ENCODE results near the gene AJAP1. TPM values are rescaled to one million over a fixed set of nuclear protein-coding genes. Genes with fewer than 3 reads are reported as not detected.

AJAP1 gene
- total and polyA plus RNA-seq, 4 donors = 12.3 to 28.7 (median 26.4) TPM

GRCh38 chr1:4752059-4752458 lies 97.7 kb downstream of the AJAP1 start:
- H3K9me3 ChIP-seq (ENCODE audit: control insufficient read depth, insufficient read depth, low read length) = no peaks in the 10 kb centered on the region
- no peak overlapping the region for H3K4me3 ChIP-seq (ENCODE audit: low read depth, low read length)
- no peaks in the 10 kb centered on the region for H3K27me3 ChIP-seq (ENCODE audit: control insufficient read depth, insufficient read depth, low read length)
- WGBS (ENCODE audit: insufficient coverage) = 46% methylated on average over 4 of the region's 4 CpGs
- no peak for DNase-seq (ENCODE audit: low read depth in 4 of 6, low spot score in 6 of 6)
- no peak overlapping the region for H3K27ac ChIP-seq (ENCODE audit: low read depth, low read length)
- peaks cover 6% of the 10 kb centered on the region for H3K36me3 ChIP-seq (ENCODE audit: control insufficient read depth, insufficient read depth, low read length)
- peaks cover 45% of the 10 kb centered on the region for H3K4me1 ChIP-seq (ENCODE audit: control insufficient read depth, insufficient read depth, low read length)

- DNase-seq (ENCODE audit: low read depth in 4 of 6, low spot score in 6 of 6) = no peak
- Histone ChIP-seq H3K4me1 (ENCODE audit: control insufficient read depth, insufficient read depth, low read length) (peaks cover 40% of the 10 kb centered on the region), H3K36me3 (ENCODE audit: control insufficient read depth, insufficient read depth, low read length) (peaks cover 8% of the 10 kb centered on the region), H3K9me3 (ENCODE audit: control insufficient read depth, insufficient read depth, low read length) (no peaks in the 10 kb centered on the region), H3K27me3 (ENCODE audit: control insufficient read depth, insufficient read depth, low read length) (no peaks in the 10 kb centered on the region), H3K27ac (ENCODE audit: low read depth, low read length) (no peak overlapping the region), H3K4me3 (ENCODE audit: low read depth, low read length) (no peak overlapping the region)
- WGBS (ENCODE audit: insufficient coverage) = 60% methylated on average over 2 of the region's 2 CpGs
These were observed 100.4 kb downstream of the AJAP1 start for GRCh38 chr1:4754816-4755215.

GRCh38 chr1:4755301-4755845 lies 101.0 kb downstream of the AJAP1 start:
- no peaks in the 10 kb centered on the region for H3K9me3 ChIP-seq (ENCODE audit: control insufficient read depth, insufficient read depth, low read length)
- H3K27ac ChIP-seq (ENCODE audit: low read depth, low read length) = no peak overlapping the region
- no peak overlapping the region for H3K4me3 ChIP-seq (ENCODE audit: low read depth, low read length)
- peak in 2 of 6 donors; percentile 16 to 37 for DNase-seq (ENCODE audit: low read depth in 4 of 6, low spot score in 6 of 6)
- H3K27me3 ChIP-seq (ENCODE audit: control insufficient read depth, insufficient read depth, low read length) = no peaks in the 10 kb centered on the region
- peaks cover 10% of the 10 kb centered on the region for H3K36me3 ChIP-seq (ENCODE audit: control insufficient read depth, insufficient read depth, low read length)
- peaks cover 41% of the 10 kb centered on the region for H3K4me1 ChIP-seq (ENCODE audit: control insufficient read depth, insufficient read depth, low read length)
- WGBS (ENCODE audit: insufficient coverage) = 35% methylated on average over 5 of the region's 8 CpGs

- H3K27me3 ChIP-seq (ENCODE audit: control insufficient read depth, insufficient read depth, low read length) = no peaks in the 10 kb centered on the region
- peaks cover 40% of the 10 kb centered on the region for H3K4me1 ChIP-seq (ENCODE audit: control insufficient read depth, insufficient read depth, low read length)
- no peak for DNase-seq (ENCODE audit: low read depth in 4 of 6, low spot score in 6 of 6)
- no peaks in the 10 kb centered on the region for H3K9me3 ChIP-seq (ENCODE audit: control insufficient read depth, insufficient read depth, low read length)
- H3K27ac ChIP-seq (ENCODE audit: low read depth, low read length) = no peak overlapping the region
- H3K4me3 ChIP-seq (ENCODE audit: low read depth, low read length) = no peak overlapping the region
- 77% methylated on average over 8 of the region's 8 CpGs for WGBS (ENCODE audit: insufficient coverage)
- H3K36me3 ChIP-seq (ENCODE audit: control insufficient read depth, insufficient read depth, low read length) = peaks cover 13% of the 10 kb centered on the region
These were observed 101.6 kb downstream of the AJAP1 start for GRCh38 chr1:4755864-4756504.

- H3K27ac ChIP-seq (ENCODE audit: low read depth, low read length) = no peak overlapping the region
- H3K27me3 ChIP-seq (ENCODE audit: control insufficient read depth, insufficient read depth, low read length) = no peaks in the 10 kb centered on the region
- H3K4me3 ChIP-seq (ENCODE audit: low read depth, low read length) = no peak overlapping the region
- WGBS (ENCODE audit: insufficient coverage) = 75% methylated on average over 7 of the region's 10 CpGs
- H3K4me1 ChIP-seq (ENCODE audit: control insufficient read depth, insufficient read depth, low read length) = peaks cover 31% of the 10 kb centered on the region
- peaks cover 11% of the 10 kb centered on the region for H3K36me3 ChIP-seq (ENCODE audit: control insufficient read depth, insufficient read depth, low read length)
- H3K9me3 ChIP-seq (ENCODE audit: control insufficient read depth, insufficient read depth, low read length) = no peaks in the 10 kb centered on the region
- no peak for DNase-seq (ENCODE audit: low read depth in 4 of 6, low spot score in 6 of 6)
These were observed 102.6 kb downstream of the AJAP1 start for GRCh38 chr1:4756851-4757580.

GRCh38 chr1:4759671-4760070 lies 105.3 kb downstream of the AJAP1 start:
- Histone ChIP-seq H3K9me3 (ENCODE audit: control insufficient read depth, insufficient read depth, low read length) (no peaks in the 10 kb centered on the region), H3K27me3 (ENCODE audit: control insufficient read depth, insufficient read depth, low read length) (no peaks in the 10 kb centered on the region), H3K36me3 (ENCODE audit: control insufficient read depth, insufficient read depth, low read length) (peaks cover 11% of the 10 kb centered on the region), H3K27ac (ENCODE audit: low read depth, low read length) (no peak overlapping the region), H3K4me3 (ENCODE audit: low read depth, low read length) (no peak overlapping the region), H3K4me1 (ENCODE audit: control insufficient read depth, insufficient read depth, low read length) (peaks cover 24% of the 10 kb centered on the region)
- DNase-seq (ENCODE audit: low read depth in 4 of 6, low spot score in 6 of 6) = no peak
- WGBS (ENCODE audit: insufficient coverage) = 83% methylated on average over 6 of the region's 8 CpGs

GRCh38 chr1:4760088-4760487 lies 105.7 kb downstream of the AJAP1 start:
- H3K9me3 ChIP-seq (ENCODE audit: control insufficient read depth, insufficient read depth, low read length) = no peaks in the 10 kb centered on the region
- no peaks in the 10 kb centered on the region for H3K27me3 ChIP-seq (ENCODE audit: control insufficient read depth, insufficient read depth, low read length)
- DNase-seq (ENCODE audit: low read depth in 4 of 6, low spot score in 6 of 6) = no peak
- H3K4me1 ChIP-seq (ENCODE audit: control insufficient read depth, insufficient read depth, low read length) = peaks cover 20% of the 10 kb centered on the region
- peaks cover 11% of the 10 kb centered on the region for H3K36me3 ChIP-seq (ENCODE audit: control insufficient read depth, insufficient read depth, low read length)
- no peak overlapping the region for H3K27ac ChIP-seq (ENCODE audit: low read depth, low read length)
- no peak overlapping the region for H3K4me3 ChIP-seq (ENCODE audit: low read depth, low read length)
- WGBS (ENCODE audit: insufficient coverage) = 82% methylated on average over 5 of the region's 5 CpGs

- H3K4me1 ChIP-seq (ENCODE audit: control insufficient read depth, insufficient read depth, low read length) = peaks cover 13% of the 10 kb centered on the region
- H3K27ac ChIP-seq (ENCODE audit: low read depth, low read length) = no peak overlapping the region
- no peak for DNase-seq (ENCODE audit: low read depth in 4 of 6, low spot score in 6 of 6)
- H3K36me3 ChIP-seq (ENCODE audit: control insufficient read depth, insufficient read depth, low read length) = peaks cover 11% of the 10 kb centered on the region
- no peaks in the 10 kb centered on the region for H3K27me3 ChIP-seq (ENCODE audit: control insufficient read depth, insufficient read depth, low read length)
- no peaks in the 10 kb centered on the region for H3K9me3 ChIP-seq (ENCODE audit: control insufficient read depth, insufficient read depth, low read length)
- WGBS (ENCODE audit: insufficient coverage) = 62% methylated on average over 3 of the region's 5 CpGs
- no peak overlapping the region for H3K4me3 ChIP-seq (ENCODE audit: low read depth, low read length)
These were observed 106.9 kb downstream of the AJAP1 start for GRCh38 chr1:4761324-4761723.

- Histone ChIP-seq H3K27me3 (ENCODE audit: control insufficient read depth, insufficient read depth, low read length) (no peaks in the 10 kb centered on the region), H3K9me3 (ENCODE audit: control insufficient read depth, insufficient read depth, low read length) (no peaks in the 10 kb centered on the region), H3K4me3 (ENCODE audit: low read depth, low read length) (no peak overlapping the region), H3K36me3 (ENCODE audit: control insufficient read depth, insufficient read depth, low read length) (peaks cover 9% of the 10 kb centered on the region), H3K27ac (ENCODE audit: low read depth, low read length) (no peak overlapping the region), H3K4me1 (ENCODE audit: control insufficient read depth, insufficient read depth, low read length) (peaks cover 6% of the 10 kb centered on the region)
- DNase-seq (ENCODE audit: low read depth in 4 of 6, low spot score in 6 of 6) = no peak
- WGBS (ENCODE audit: insufficient coverage) = 74% methylated on average over 6 of the region's 7 CpGs
These were observed 107.7 kb downstream of the AJAP1 start for GRCh38 chr1:4762146-4762545.

- no peaks in the 10 kb centered on the region for H3K27me3 ChIP-seq (ENCODE audit: control insufficient read depth, insufficient read depth, low read length)
- peaks cover 19% of the 10 kb centered on the region for H3K36me3 ChIP-seq (ENCODE audit: control insufficient read depth, insufficient read depth, low read length)
- H3K4me3 ChIP-seq (ENCODE audit: low read depth, low read length) = no peak overlapping the region
- no peaks in the 10 kb centered on the region for H3K9me3 ChIP-seq (ENCODE audit: control insufficient read depth, insufficient read depth, low read length)
- DNase-seq (ENCODE audit: low read depth in 4 of 6, low spot score in 6 of 6) = no peak
- 100% methylated on average over 4 of the region's 4 CpGs for WGBS (ENCODE audit: insufficient coverage)
- no peak overlapping the region for H3K27ac ChIP-seq (ENCODE audit: low read depth, low read length)
- H3K4me1 ChIP-seq (ENCODE audit: control insufficient read depth, insufficient read depth, low read length) = peaks cover 25% of the 10 kb centered on the region
These were observed 112.9 kb downstream of the AJAP1 start for GRCh38 chr1:4767308-4767707.
